ENCODE results near the gene GRAMD2A. TPM values are rescaled to one million over a fixed set of nuclear protein-coding genes. Genes with fewer than 3 reads are reported as not detected.
A peak's percentile ranks its signal among the peaks of the same experiment; 100 is the strongest.

The GRAMD2A gene
- total RNA-seq, 1 experiment from 2014 or later, result 1.3 TPM

- no peaks in the 10 kb centered on the region for H3K79me2 ChIP-seq (ENCODE audit: insufficient read depth, low read length)
- no peak overlapping the region for H2BK5ac ChIP-seq (ENCODE audit: insufficient read length, low read length)
- DNase-seq, result no peak
- H2BK15ac ChIP-seq (ENCODE audit: low read depth, low read length), result no peak overlapping the region
- H3K23ac ChIP-seq (ENCODE audit: insufficient read length, low read depth, low read length), result no peak overlapping the region
- no peaks in the 10 kb centered on the region for H3K23me2 ChIP-seq (ENCODE audit: insufficient read length, low read depth, low read length, poor library complexity, severe bottlenecking)
- no CpG with 5 or more reads among the region's 10 CpGs for WGBS (ENCODE audit: extremely low coverage, insufficient read length, low lambda C conversion rate)
- Mint-ChIP-seq H3K36me3 (ENCODE audit: insufficient read depth in 1 of 3, low read depth in 3 of 3) (no peaks in the 10 kb centered on the region), H3K9me3 (no peaks in the 10 kb centered on the region), H3K4me1 (peaks cover 10 to 12% of the 10 kb centered on the region in 2 experiments), H3K27me3 (ENCODE audit: low read depth) (no peaks in the 10 kb centered on the region; the same call in 1 of the 2 replicates), H3K27ac (peak overlapping the region in 2 of 3 experiments; percentile 49 to 91; a peak in 2 of 7 replicates), H3K4me3 (no peak overlapping the region)
- H3K14ac ChIP-seq (ENCODE audit: insufficient read depth, low read length), result no peak overlapping the region; the same call in 1 of the 2 replicates
- no peak overlapping the region for H2BK20ac ChIP-seq (ENCODE audit: low read depth, low read length, poor library complexity, severe bottlenecking)
- H3K27me3 ChIP-seq (ENCODE audit: insufficient read depth, low read length), result no peaks in the 10 kb centered on the region
- H2BK120ac ChIP-seq (ENCODE audit: low read depth, low read length, poor library complexity, severe bottlenecking), result no peak overlapping the region
- H3K4me2 ChIP-seq (ENCODE audit: insufficient read depth, insufficient read length, low read length), result no peak overlapping the region
- TF ChIP-seq CTCF (conservative IDR thresholded peaks at IDR 0.05), result no peak
- no peaks in the 10 kb centered on the region for H3K9me3 ChIP-seq (ENCODE audit: control insufficient read depth, low read depth, low read length)
- no peak overlapping the region for H2AFZ ChIP-seq (ENCODE audit: low read length)
- no peaks in the 10 kb centered on the region; the same call in 1 of the 2 replicates for H3K4me1 ChIP-seq (ENCODE audit: insufficient read depth, low read length)
- H3K4ac ChIP-seq (ENCODE audit: low read depth, low read length), result no peak overlapping the region
- no peaks in the 10 kb centered on the region for H4K20me1 ChIP-seq (ENCODE audit: control insufficient read depth, insufficient read depth, insufficient read length)
- no peak overlapping the region for H4K91ac ChIP-seq (ENCODE audit: insufficient read length, low read depth, low read length)
- H3K27ac ChIP-seq (ENCODE audit: insufficient read length, low read depth, low read length), result no peak overlapping the region
- H3K56ac ChIP-seq (ENCODE audit: insufficient read length, low read depth, low read length), result no peak overlapping the region
- no peak overlapping the region for H2AK5ac ChIP-seq (ENCODE audit: insufficient read length, low read length)
- no peak overlapping the region for H3K18ac ChIP-seq (ENCODE audit: insufficient read length, low read depth, low read length)
- no peak overlapping the region for H4K5ac ChIP-seq (ENCODE audit: insufficient read length, low read depth, low read length)
- H3T11ph ChIP-seq (ENCODE audit: low read length), result no peak overlapping the region
- no peak overlapping the region for H3K9ac ChIP-seq (ENCODE audit: extremely low read depth, insufficient read length, low read length)
- H3K79me1 ChIP-seq (ENCODE audit: insufficient read depth, low read depth, low read length, poor library complexity, severe bottlenecking), result no peaks in the 10 kb centered on the region
- H4K8ac ChIP-seq (replicated peaks; ENCODE audit: insufficient read length, low read depth, low read length), result no peak overlapping the region
- H2BK12ac ChIP-seq (ENCODE audit: insufficient read length, low read depth, low read length), result no peak overlapping the region
Measured at GRCh38 chr15:72169236-72169920, 28.2 kb downstream of the GRAMD2A start.
